Stomach (tissue), 4 donors: ENCODE measurements around the gene SAT1.

Experiments
- EP300 ChIP-seq: sonication (generic); formaldehyde crosslinking; IDR thresholded peaks from one replicate; pipeline ENCODE4 v1.6.1; 2017; ENCODE audit warnings: antibody characterized with exemption
- POLR2A ChIP-seq, 4 donors: fragments of 450-650 bp; IDR thresholded peaks; one replicate each; pipeline ENCODE4 v1.6.1; 2016; ENCODE audit warnings: antibody characterized with exemption in 4 of 4, control low read depth in 2 of 4, mild to moderate bottlenecking in 1 of 4, moderate library complexity in 1 of 4
- POLR2AphosphoS5 ChIP-seq, 3 donors: sonication (generic); formaldehyde crosslinking; IDR thresholded peaks; one replicate each; pipeline ENCODE4 v1.6.1; 2016; ENCODE audit warnings: antibody characterized with exemption in 3 of 3
- TF ChIP-seq, protein P1 (sequence below), 7 experiments: fragments of 450-650 bp in 4 of 7; fragments of 200-600 bp in 3 of 7; sonication (generic) in 3 of 7; IDR thresholded peaks; one replicate each; pipeline ENCODE4 v1.5.1; 2016 to 2019; ENCODE audit warnings: antibody characterized with exemption in 7 of 7, control low read depth in 2 of 7, mild to moderate bottlenecking in 1 of 7

DNA sequence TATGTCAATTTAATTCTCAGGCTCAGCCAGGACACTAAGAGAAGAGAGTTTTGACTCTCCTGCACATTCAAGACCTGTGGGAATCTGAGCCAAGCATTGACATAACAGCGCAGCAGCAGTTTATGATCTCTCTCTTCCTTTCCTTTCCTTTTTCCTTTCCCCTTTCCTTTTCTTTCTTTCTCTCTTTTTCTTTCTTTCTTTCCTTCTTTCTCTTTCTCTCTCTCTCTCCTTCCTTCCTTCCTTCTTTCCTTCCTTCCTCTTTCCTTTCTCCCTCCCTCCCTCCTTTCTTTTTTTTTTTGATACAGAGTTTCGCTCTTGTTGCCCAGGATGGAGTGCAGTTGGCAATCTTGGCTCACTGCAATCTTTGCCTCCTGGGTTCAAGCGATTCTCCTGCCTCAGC lies 21.6 kb downstream of the SAT1 start:
- TF ChIP-seq, protein P1, sequence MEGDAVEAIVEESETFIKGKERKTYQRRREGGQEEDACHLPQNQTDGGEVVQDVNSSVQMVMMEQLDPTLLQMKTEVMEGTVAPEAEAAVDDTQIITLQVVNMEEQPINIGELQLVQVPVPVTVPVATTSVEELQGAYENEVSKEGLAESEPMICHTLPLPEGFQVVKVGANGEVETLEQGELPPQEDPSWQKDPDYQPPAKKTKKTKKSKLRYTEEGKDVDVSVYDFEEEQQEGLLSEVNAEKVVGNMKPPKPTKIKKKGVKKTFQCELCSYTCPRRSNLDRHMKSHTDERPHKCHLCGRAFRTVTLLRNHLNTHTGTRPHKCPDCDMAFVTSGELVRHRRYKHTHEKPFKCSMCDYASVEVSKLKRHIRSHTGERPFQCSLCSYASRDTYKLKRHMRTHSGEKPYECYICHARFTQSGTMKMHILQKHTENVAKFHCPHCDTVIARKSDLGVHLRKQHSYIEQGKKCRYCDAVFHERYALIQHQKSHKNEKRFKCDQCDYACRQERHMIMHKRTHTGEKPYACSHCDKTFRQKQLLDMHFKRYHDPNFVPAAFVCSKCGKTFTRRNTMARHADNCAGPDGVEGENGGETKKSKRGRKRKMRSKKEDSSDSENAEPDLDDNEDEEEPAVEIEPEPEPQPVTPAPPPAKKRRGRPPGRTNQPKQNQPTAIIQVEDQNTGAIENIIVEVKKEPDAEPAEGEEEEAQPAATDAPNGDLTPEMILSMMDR (IDR thresholded peaks at IDR 0.05) = no peak
- no peak for TF ChIP-seq POLR2A (IDR thresholded peaks at IDR 0.05)
- no peak for TF ChIP-seq POLR2AphosphoS5 (IDR thresholded peaks at IDR 0.05)
- TF ChIP-seq EP300 = no peak
